Activated T-cell treated with anti-CD3 and anti-CD28 coated beads for 1 hour (primary cell): ENCODE results near the gene RTL5.

ENCODE experiments used
- DNase-seq: peaks from one replicate; pipeline ENCODE4 v3.0.0-alpha.2; 2020; ENCODE audit warnings: low read depth

Gene RTL5

DNA sequence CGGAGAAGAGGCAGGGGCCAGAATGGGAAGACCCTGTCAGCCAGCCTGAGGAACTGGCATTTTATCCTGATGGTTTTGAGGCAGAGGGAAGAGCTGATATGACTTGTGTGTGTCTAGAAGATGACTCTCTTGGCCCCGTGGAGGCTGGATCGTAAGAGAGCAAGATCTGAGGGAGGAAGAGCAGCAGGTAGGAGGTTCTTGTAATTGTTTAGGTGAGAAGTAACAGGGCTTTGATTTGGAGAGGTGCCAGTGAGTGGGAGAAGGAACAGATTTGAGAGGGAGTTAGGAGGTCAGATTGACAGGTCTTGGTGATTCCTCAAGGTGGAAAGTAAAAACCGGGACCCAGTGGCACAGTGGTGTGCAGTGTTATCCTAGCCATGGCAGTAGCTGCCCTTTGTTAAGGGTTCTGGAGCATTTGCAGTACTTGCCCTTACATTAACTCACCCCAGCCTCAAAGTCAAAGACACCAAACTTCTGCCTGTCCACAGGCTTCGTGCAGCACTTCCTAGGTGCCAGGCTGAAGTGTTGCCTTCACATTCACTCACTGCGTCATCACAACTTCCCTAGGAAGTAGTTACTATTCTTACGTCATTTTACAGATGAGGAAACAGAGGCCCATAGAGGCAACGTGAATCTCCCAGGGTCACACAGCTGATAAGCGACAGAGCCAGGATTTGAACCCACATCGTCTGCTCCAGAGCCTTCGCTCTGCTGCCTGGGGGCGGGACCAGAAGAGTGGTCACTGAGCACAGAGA is 23.7 kb downstream of the RTL5 start:
- no peak for DNase-seq

DNA sequence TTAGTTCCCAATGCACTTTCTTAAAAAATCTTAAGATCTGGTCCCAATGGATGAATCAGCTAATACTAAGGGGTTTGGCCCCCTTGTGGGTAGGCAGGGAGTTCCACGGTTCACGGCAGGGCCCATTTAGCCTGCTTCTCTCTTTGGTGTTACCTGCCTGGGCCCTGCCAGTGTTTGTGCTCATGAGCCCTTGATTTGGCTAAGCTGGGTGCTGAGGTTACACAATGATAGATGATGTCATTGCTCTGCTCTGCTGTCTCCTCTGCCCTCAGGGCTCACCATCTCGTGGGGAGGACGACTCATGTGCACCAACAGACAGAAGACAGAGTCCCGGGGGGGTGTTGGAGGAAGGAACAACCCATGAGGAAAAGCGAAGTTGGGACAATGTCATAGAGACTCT is 24.4 kb downstream of the RTL5 start:
- no peak for DNase-seq

DNA sequence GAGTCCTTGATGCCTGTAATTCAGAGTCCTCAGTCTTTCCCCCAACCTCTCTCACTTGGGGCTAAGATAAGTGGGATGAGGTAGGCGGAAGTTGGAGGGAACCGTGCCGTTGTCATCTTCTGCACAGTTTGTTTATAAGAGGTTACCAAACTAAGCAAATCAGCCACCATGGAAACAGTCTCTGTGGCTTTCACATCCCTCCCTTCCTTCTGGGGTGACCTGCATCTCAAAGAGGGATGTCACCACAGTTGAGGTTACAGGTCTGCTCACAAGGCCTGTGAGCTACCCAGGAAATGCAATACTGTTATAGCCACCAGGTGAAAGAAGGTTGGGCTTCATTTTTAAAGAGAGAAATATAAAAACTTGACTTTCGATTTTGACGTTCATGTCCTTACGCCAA is 26.3 kb downstream of the RTL5 start:
- DNase-seq = no peak

DNA sequence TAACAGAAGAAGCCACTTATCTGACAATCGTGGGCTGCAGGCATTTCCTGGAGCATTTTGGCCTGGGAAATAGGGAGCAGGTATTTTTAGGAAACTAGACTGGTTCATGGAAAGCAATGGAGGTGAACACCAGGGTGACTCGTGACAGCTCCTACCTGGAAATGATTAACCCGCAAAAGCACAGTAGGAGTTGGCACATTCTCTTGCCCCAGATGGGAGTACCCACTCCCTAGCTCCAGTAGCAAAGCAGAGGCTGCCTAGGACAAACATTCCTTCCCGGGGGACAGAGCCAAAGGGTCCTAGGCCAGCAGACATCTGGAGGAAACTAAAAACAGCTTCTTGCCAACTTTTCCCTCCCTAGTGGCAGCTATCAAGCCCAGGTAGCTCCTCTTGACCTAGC is 29.0 kb downstream of the RTL5 start:
- DNase-seq = no peak

DNA sequence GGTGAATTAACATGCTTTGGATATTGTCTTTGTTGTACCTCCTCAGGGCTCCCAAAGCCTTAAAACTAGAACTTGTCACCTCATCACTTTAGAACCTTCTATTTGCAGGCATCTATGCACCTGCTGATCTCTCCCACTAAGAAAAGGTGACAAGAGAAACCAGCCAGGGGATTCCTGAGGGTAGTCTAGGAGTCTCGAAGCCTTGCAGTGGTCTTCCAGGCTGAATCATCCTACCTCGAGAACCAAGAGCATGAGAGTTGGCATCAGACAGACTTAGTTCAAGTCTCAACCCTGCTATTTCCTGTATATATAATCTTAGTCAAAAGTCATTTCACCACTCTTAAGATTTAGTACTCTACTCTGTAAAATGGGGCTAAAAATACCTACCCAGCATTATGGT is 29.6 kb downstream of the RTL5 start:
- DNase-seq = no peak

DNA sequence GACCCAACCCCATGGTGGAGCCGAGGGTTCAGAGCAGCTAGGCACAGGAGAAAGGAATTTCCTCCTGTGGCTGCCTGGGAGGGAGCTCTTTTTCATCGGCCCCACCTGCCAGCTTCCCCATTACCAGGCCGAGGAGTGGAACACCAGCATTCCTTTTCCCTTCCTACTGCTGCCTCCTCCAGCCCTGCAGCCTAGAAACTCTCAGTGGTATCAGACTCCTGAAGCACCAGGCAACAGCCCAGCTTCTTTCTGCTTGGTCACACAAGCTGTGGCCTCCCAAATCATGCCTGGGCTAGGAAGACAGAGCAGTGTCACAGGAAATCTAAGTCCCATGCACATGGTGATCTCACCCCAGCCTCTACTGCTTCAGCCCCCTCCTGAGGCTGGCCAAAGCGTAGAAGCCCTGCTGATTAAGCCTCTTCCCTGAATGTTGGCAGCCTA is 30.1 kb downstream of the RTL5 start:
- DNase-seq = no peak

DNA sequence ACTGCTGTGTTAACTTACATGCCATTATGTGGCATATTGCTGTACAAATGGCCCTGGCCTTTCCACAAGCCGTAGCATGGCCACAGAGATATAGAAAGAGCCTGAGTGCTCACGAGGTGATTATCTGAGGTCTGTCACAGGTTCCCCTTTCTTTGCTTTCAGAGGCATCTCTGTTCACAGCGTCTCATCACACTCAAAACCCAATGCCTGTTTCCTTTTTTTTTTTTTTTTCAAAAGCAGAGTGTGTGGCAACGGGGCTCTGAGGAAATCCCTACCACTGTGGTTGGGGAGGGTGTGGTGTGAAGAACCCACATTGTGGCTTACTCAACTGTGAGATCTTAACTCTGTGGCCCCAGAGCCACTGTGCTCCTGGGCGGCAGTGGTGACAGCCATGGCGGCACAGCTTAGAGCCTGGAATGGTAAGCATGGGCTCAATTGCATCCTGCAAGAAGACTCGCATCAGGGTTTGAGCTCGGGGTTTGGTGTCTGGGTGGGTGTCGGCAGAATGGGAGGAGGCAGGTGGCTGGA is 30.8 kb downstream of the RTL5 start:
- DNase-seq = peak; percentile 32

DNA sequence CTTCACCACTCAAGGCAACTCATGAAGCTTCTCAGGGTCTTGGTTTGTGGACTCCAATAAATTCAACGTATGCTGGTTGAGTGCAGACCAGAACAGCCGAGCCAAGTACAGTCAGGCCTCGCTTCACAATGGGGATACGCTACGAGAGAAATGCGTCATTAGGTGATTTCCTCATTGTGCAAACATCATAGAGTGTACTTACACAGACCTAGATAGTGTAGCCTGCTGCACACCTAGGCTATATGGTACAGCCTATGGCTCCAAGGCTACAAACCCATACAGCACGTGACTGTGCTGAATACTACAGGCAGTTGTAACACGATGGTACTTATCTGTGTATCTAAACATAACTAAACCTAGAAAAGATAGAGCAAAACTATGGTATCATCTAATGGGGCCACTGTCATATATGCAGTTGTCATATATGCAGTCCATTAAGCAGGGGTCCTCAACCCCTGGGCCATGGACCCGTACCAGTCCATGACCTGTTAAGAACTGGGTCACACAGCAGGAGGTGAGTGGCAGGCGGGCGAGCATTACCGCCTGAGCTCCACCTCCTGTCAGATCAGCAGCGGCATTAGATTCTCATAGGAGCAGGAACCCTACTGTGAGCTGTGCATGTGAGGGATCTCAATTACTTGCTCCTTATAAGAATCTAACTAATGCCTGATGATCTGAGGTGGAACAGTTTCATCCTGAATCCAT is 31.5 kb downstream of the RTL5 start:
- DNase-seq = no peak

DNA sequence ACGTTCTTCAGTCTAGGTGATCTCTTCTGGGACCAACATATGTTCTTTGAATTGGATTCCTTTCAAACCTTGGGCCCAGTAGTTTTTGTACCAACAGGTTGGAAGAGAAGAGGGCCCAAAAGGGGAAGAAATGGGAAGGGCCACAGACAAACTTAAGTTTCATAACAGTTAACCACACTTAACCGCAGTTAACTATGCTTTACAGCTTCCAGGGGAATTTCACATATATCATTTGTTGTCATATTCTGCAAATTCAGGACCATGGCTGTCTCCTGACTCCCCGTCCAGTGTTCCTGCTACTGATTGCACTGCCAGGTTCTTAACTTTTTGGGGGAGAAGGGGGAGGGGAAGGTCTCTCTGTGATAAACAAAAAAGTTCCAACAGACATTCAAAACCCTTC is 34.6 kb downstream of the RTL5 start:
- DNase-seq = no peak

DNA sequence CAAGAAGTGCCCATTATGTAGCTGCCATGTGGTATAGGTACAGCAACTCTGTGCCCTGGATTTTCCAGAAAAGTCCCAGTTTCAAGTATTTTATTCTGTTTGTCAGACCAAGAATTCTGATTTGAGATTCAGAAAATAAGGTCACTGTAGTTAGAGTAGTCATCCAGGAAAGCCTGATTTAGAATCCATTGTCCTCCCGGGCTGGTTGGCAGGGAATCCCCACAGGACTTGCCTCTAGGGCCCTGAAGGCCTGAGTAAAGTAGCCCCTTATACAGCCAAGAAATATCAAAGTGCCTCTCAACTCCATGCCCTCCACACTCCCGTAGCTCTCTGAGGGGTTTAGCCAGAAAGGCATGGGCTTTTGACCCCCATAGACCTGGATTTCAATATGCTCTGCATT is 36.3 kb downstream of the RTL5 start:
- no peak for DNase-seq

DNA sequence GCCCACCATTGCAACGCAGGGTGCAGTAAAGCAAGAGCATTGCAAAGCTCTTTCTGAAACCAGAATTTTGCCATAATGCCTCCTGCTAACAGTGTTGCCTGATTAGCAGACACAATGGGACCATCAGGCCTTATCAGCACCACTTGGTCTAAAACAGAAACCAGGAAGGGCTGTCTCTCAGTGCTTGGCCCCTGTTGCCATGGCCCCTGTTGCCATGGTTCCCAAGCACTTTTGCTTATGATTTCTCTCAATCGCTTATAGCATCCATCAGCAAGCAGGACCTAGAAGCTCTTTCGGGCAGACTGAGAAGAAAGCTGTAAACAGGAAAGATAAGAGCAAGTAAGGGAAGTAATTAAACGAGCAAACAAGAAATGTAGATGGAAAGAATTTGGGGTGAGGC is 36.8 kb downstream of the RTL5 start:
- peak; percentile 42 for DNase-seq

DNA sequence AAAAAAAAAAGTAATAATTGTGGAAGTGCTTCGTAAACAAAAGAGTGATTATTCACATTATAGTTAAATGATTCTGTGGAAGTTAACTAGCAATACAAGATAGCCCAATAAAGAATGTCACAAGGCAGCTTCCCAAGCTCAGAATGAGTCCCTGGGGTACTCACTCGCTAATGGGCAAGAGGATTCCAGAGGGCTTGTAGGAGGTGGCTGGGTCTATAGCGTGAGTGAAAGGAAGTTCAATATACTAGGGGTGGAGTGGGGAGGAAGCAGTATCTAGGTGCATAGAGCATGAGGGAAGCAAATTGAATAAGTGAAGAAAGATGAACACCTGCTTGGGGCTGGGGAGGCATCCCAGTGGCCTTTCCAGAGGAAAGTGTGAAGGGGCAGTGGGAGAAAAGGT is 42.5 kb downstream of the RTL5 start:
- DNase-seq = no peak

DNA sequence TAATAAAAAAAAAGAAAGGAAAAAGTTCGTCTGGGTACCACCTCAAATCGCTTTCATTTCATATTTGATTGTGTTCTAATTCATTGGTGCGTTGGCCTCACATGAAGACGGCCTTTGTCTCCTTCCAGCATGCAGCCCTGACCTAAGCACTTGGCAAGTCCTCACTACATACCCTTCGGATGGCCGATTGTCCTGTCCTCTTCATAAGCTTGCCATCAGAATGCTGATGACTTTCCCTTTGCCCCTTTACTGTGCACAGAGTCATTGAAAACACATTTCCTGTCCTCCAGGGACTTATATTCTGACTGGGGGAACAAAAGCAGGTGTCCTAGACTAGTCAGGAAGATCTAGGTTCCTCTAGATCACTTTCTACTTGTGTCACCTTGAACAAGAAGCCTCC is 43.0 kb downstream of the RTL5 start:
- no peak for DNase-seq

DNA sequence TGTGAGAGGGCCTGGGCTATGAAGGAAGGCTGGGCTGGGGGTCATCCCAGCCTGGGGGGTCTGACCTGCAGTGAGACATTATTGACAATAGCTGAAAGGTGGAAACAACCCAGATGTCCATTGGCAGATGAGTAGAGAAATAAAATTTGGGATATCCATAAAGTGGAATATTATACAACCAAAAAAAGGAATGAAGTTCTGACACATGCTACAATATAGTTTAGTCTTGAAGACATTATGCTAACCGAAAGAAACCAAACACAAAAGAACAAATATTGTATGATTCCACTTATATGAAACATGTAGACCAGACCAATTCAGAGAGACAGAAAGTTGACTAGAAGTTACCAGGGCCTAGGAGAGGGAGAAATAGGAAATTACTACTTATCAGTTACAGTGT is 44.7 kb downstream of the RTL5 start:
- DNase-seq = no peak

DNA sequence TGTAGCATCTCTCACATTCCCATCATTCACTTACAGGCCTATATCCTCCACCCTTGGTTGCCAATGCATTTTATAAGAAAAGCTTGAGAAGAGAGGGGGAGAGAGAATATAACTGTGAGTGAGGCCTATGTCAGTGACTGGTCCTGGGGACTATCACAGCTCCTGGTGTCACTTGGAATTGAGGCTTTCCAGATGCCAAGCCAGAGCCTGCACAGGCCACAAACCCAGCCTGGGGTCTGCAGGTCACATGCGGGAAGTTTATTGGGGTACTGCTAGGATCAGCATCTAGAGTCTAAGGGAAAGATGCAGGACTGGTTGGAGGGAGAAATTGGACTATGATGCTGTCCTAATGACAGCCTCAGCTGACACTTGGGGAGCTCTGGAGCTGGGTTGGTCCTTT is 47.6 kb downstream of the RTL5 start:
- no peak for DNase-seq

DNA sequence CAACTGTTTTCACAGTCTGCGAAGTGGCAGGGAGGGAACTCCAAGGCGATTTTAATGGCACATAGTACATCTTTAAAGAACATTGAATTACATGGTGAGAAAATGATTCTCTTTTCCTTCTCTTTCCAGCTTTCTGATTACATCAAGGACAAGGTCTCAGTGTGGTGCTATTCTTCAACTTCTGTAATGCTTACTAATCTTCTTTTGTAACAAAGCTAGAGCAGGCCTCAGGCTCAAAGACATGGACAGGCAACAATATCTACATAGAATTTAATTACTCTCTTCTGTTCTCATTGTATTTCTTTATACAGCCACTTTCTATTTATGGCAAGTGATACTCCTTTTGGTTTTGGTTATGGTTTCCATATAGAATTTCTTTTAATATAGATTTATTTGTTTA is 48.4 kb downstream of the RTL5 start:
- DNase-seq = no peak

DNA sequence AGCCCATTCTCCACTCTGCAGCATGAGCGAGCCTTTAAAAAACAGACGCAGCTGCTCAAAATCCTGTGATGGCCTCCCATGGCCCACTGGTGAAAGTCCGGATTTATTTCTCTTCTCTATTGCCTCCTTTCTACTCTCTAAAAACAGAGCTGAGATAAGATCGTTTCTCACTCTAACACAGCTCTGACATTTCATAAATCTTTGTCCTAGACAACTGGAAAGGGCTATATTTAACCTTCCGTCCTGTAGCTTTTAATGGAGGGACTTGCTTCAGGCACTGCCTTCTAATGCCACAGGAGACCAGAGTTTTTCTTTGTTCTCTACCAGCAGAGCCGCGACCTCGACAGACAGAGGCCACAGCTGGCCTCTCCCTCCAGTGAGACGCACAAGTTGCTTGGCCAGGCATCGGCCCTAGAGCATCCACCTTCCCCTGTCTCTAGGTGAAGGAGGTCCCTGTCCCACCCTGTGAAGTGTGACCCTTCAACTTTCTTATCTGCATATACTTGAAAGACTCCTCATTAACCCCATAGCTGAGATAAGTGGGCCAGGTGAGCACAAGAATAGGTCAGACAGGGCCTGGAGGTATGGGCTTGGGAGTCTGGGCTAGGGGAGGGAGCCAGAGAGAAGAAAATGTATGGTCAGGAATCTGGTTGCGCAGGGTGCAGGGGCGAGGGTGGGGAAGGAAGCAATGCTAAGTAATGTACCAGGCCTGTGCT is 50.0 kb downstream of the RTL5 start:
- DNase-seq = no peak

DNA sequence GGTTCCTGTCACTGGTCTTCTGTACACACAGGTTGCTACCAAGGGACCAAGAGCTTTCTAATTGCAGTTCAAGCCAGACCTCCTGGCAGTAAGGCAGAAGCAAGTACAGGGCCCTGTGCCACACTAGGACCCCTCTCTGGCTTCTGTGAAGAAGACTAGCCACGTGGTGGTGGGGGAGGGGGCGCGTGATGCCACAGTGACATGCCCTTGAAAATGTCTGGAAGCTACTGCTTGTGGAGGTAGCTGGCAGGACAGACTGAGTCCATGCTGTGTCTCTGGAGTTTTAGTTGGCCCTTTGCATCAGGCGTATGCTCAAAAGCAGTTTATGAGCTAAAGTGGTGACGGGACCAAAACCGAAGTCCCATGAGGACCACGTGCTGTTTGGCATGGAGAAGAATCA is 50.9 kb downstream of the RTL5 start:
- no peak for DNase-seq

DNA sequence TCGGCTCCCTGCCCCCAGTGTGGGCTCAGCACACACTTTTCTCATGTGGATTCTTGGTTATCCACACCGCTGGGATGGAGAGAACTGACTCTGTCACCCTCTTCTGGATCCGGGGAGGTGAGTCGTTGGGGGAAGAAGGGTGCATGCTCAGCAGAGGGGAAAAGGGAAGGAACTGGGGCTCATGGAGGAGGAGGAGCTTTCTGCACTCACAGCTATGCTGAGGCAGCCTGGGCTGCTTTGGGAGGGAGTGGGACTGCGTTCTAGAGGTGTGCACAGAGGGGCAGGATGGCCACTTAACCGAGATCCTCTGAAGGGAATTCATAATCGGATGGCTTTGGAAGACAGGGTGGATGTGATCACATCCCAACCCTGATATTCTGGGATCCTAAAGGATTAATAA is 51.6 kb downstream of the RTL5 start:
- no peak for DNase-seq

DNA sequence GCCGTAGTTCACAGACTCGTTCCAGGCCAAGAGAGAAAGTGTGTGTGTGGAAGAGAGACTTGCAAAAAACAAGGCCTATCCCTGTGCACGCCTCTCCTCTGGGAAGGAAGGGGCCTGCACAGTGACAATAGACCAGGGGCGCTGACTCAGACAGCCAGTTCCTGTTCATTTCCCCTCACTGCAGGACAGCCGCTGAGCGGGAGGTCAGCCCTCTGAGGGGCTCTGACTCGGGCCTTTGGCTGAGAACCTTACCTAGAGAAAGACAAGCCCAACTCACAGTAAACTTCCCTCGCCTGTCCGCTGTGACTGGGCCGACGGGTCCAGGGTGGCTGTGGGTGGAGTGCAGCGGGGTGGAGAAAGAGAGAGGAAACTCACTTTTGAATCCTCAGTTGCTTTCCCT is 52.1 kb downstream of the RTL5 start:
- no peak for DNase-seq

DNA sequence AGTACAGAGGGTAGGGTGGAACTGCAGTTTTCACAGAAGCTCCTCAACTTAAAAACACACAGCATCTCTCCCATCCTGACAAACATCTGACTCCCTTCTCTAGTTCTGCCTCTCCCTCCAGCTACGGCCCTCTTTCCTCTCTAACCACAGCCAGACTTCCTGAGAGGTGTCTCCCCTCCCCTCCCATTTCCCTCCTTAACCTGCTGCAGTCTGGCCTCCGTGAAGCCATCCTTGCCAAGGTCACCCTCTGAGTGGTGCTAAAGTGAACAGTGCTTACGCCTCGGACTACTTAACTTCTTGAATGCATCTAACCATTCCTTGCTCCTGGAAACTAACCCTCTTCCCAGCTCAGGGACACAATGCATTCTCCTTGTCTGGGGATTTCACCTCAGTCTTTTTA is 53.3 kb downstream of the RTL5 start:
- no peak for DNase-seq
